BLaER1 treated with 17β-estradiol and CSF1 and Interleukin-3, amounts not matched to agents 10 nM and 100 nM (cell line): ENCODE results near the gene APOBEC3H.

ENCODE experiments used
- H3K27ac ChIP-seq, 11 experiments: shearing (Covaris generic); formaldehyde crosslinking; 2 replicates each; pipeline ENCODE4 v1.8.1; 2022
- H3K27me3 ChIP-seq, 11 experiments: shearing (Covaris generic); formaldehyde crosslinking; 2 replicates each; pipeline ENCODE4 v1.8.1; 2022
- H3K36me3 ChIP-seq, 11 experiments: shearing (Covaris generic); formaldehyde crosslinking; 2 replicates each; pipeline ENCODE4 v1.8.1; 2022
- H3K4me1 ChIP-seq, 10 experiments: shearing (Covaris generic); formaldehyde crosslinking; 2 replicates each; pipeline ENCODE4 v1.8.1; 2022
- H3K4me2 ChIP-seq, 11 experiments: shearing (Covaris generic); formaldehyde crosslinking; 2 replicates each; pipeline ENCODE4 v1.8.1; 2022
- H3K4me3 ChIP-seq, 10 experiments: shearing (Covaris generic); formaldehyde crosslinking; 2 replicates each; pipeline ENCODE4 v1.8.1; 2022
- H3K9ac ChIP-seq, 11 experiments: shearing (Covaris generic); formaldehyde crosslinking; 2 replicates each; pipeline ENCODE4 v1.8.1; 2022
- H3K9me3 ChIP-seq, 11 experiments: shearing (Covaris generic); formaldehyde crosslinking; replicated peaks in 1 of 11; 2 replicates each; pipeline ENCODE4 v1.8.1; 2022
- H4K20me1 ChIP-seq, 11 experiments: shearing (Covaris generic); formaldehyde crosslinking; 2 replicates each; pipeline ENCODE4 v1.8.1; 2022
- Cebpa-rat ChIP-seq, 11 experiments: shearing (Covaris generic); IDR thresholded peaks; 2 replicates each; pipeline ENCODE4 v1.8.1; 2022

The APOBEC3H gene

GRCh38 chr22:39080052-39080762 is 16.8 kb upstream of the APOBEC3H start:
- Histone ChIP-seq H3K36me3 (peaks cover 6 to 40% (median 14%) of the 10 kb centered on the region in 11 experiments; a peak in 15 of 22 replicates), H3K27ac (no peak overlapping the region), H3K9me3 (no peaks in the 10 kb centered on the region), H3K27me3 (no peaks in the 10 kb centered on the region), H3K4me3 (no peak overlapping the region), H3K9ac (no peak overlapping the region), H3K4me2 (peak overlapping the region in 2 of 11 experiments; percentile 15 to 33; a peak in 1 of 22 replicates), H3K4me1 (peaks cover 13 to 51% (median 33%) of the 10 kb centered on the region in 10 experiments), H4K20me1 (0 out of 22 replicates have a peak, but pooled peaks cover 0 to 10% (median 0%) of the 10 kb centered on the region in 11 experiments)
- no peak for TF ChIP-seq Cebpa-rat (IDR thresholded peaks at IDR 0.05)

- Histone ChIP-seq H3K9me3 (no peaks in the 10 kb centered on the region), H3K9ac (0 out of 22 replicates have a peak overlapping the region, but pooled peaks of 2 of the 11 experiments have one; percentile 19 to 32), H3K4me2 (peak overlapping the region in 2 of 11 experiments; percentile 7 to 12; a peak in 2 of 22 replicates)
Measured at GRCh38 chr22:39081016-39081415, 16.0 kb upstream of the APOBEC3H start.

DNA sequence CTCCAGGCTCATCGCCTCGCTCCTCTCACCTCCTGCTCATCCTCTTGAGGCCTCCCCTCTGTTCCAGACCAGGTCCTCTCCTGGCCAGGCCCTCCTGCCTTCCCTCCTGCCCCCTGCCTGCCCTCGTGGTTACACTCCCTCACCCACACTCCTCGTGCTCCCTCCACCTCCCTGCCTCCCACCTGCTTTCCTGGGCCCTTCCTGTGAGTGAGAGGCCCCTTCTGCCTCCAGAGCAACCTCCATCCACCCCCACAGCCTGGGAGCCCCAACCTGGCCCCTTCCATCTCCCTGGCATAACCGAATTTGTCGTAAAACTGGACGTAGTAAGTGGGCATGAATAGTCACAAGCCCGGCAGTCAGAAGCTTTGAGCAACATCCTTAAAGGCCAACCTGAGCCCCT is 15.4 kb upstream of the APOBEC3H start:
- no peak for TF ChIP-seq Cebpa-rat (IDR thresholded peaks at IDR 0.05)
- 0 out of 22 replicates have a peak, but pooled peaks cover 0 to 10% (median 0%) of the 10 kb centered on the region in 11 experiments for H4K20me1 ChIP-seq
- H3K27ac ChIP-seq, result no peak overlapping the region
- peak overlapping the region in 2 of 11 experiments; percentile 19 to 32; a peak in 1 of 22 replicates for H3K9ac ChIP-seq
- no peak overlapping the region for H3K4me3 ChIP-seq
- H3K4me1 ChIP-seq, result peaks cover 13 to 43% (median 27%) of the 10 kb centered on the region in 10 experiments
- H3K27me3 ChIP-seq, result no peaks in the 10 kb centered on the region
- peak overlapping the region in 1 of 11 experiments; percentile 7; a peak in 1 of 22 replicates for H3K4me2 ChIP-seq
- peaks cover 6 to 40% (median 14%) of the 10 kb centered on the region in 11 experiments; a peak in 16 of 22 replicates for H3K36me3 ChIP-seq
- H3K9me3 ChIP-seq, result no peaks in the 10 kb centered on the region

More at GRCh38 chr22:39081016-39081415, 16.0 kb upstream of the APOBEC3H start:
- H3K27ac ChIP-seq, result no peak overlapping the region
- no peaks in the 10 kb centered on the region for H3K27me3 ChIP-seq
- peaks cover 13 to 49% (median 32%) of the 10 kb centered on the region in 10 experiments for H3K4me1 ChIP-seq
- H4K20me1 ChIP-seq, result 0 out of 22 replicates have a peak, but pooled peaks cover 0 to 10% (median 0%) of the 10 kb centered on the region in 11 experiments
- no peak overlapping the region for H3K4me3 ChIP-seq
- H3K36me3 ChIP-seq, result peaks cover 6 to 40% (median 14%) of the 10 kb centered on the region in 11 experiments; a peak in 16 of 22 replicates
- no peak for TF ChIP-seq Cebpa-rat (IDR thresholded peaks at IDR 0.05)

DNA sequence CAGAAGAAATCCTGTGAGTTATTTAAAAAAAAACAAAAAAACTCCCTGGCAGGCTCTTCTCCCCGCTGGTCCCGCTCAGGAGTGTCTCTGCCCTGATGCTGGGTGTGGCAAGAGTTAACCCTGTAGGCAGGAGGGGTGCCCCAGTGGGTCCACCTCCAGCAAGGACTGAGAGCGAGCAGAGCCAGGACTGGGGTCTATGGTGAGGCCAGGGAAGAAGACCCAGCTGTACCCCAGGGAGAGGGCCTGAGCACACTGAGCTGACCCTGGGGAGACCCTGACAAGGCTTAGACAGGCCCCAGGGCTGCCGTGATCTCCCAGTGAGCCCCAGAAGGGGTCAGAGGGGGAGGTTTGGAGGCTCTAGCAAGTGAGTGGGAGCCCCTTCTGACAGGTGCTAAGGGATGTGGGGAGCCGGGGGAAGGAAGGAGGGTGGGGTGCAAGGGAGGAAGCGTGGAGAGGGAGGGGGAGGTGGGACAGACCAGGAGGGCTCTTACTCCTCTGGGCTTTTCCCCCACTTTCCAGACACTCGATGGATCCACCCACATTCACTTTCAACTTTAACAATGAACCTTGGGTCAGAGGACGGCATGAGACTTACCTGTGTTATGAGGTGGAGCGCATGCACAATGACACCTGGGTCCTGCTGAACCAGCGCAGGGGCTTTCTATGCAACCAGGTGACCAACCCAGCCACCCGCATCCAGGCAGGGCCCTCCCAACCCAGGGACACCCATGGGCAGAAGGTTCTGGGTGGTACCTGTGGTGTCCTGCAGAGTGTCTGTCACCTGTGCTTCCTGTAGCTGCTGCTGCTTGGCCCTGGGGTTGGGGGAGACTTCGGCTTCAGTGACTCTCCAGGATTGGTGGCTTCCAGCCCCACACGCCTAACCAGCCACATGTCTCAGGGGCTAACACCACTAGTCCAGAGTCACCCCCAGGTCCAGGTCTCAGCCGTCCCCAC is 13.6 kb upstream of the APOBEC3H start:
- peaks cover 6 to 40% (median 14%) of the 10 kb centered on the region in 11 experiments; a peak in 16 of 22 replicates for H3K36me3 ChIP-seq
- 0 out of 22 replicates have a peak, but pooled peaks cover 0 to 10% (median 0%) of the 10 kb centered on the region in 11 experiments for H4K20me1 ChIP-seq
- H3K9me3 ChIP-seq, result no peaks in the 10 kb centered on the region
- H3K4me1 ChIP-seq, result peaks cover 3 to 36% (median 19%) of the 10 kb centered on the region in 10 experiments
- H3K4me2 ChIP-seq, result peak overlapping the region in 4 of 11 experiments; percentile 6 to 32 (median 18); a peak in 4 of 22 replicates
- no peak overlapping the region for H3K27ac ChIP-seq
- no peaks in the 10 kb centered on the region for H3K27me3 ChIP-seq
- TF ChIP-seq Cebpa-rat (IDR thresholded peaks at IDR 0.05), result no peak
- no peak overlapping the region for H3K4me3 ChIP-seq
- no peak overlapping the region for H3K9ac ChIP-seq

DNA sequence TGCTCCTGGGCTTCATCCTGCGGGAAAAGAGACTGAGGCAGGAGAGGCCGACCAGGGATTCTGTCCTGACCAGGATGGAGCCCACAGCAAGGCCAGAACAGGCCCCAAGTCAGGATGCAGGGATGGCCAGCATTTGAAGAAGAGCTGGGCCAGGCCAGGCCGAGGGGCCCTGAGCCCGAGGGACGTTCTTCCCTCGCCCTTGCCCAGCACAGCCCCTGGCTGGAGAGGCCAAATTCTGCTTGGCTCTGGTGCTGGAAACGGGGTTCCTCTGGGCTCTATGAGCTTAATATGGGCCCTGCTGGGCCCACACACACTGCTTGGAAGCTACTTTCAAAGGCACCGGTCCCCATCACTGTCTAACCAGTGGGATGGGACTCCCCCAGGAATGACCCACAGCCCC is 12.4 kb upstream of the APOBEC3H start:
- Histone ChIP-seq H3K4me3 (no peak overlapping the region), H3K4me2 (no peak overlapping the region), H4K20me1 (0 out of 22 replicates have a peak, but pooled peaks cover 0 to 10% (median 0%) of the 10 kb centered on the region in 11 experiments), H3K27me3 (no peaks in the 10 kb centered on the region), H3K27ac (no peak overlapping the region), H3K9me3 (no peaks in the 10 kb centered on the region), H3K36me3 (peaks cover 4 to 39% (median 14%) of the 10 kb centered on the region in 11 experiments; a peak in 16 of 22 replicates), H3K4me1 (peaks cover 0 to 39% (median 19%) of the 10 kb centered on the region in 10 experiments; a peak in 18 of 20 replicates), H3K9ac (no peak overlapping the region)
- no peak for TF ChIP-seq Cebpa-rat (IDR thresholded peaks at IDR 0.05)

DNA sequence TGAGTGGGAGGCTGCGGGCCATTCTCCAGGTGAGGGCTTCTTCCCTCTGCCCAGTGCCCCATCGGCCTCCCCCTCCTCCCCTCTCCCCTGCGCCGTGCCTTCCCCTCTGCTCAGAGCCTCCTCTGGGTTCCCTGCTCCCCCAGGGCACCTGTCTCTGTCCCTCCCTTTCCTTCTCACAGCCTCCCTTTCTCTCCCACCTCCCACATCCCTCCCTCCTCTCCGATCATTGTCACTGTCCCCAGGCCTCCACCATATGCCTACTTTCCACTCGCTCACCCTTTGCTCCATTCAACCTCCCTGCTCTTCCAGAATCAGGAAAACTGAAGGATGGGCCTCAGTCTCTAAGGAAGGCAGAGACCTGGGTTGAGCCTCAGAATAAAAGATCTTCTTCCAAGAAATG is 9.9 kb upstream of the APOBEC3H start:
- no peak overlapping the region for H3K4me2 ChIP-seq

GRCh38 chr22:39087881-39088684 is 9.0 kb upstream of the APOBEC3H start:
- Histone ChIP-seq H3K27me3 (no peaks in the 10 kb centered on the region), H3K9ac (no peak overlapping the region), H3K4me1 (peaks cover 26 to 49% (median 39%) of the 10 kb centered on the region in 10 experiments), H4K20me1 (no peaks in the 10 kb centered on the region), H3K9me3 (no peaks in the 10 kb centered on the region), H3K4me2 (no peak overlapping the region), H3K36me3 (peaks cover 0 to 12% (median 0%) of the 10 kb centered on the region in 11 experiments; a peak in 4 of 22 replicates), H3K4me3 (no peak overlapping the region), H3K27ac (no peak overlapping the region)
- TF ChIP-seq Cebpa-rat (IDR thresholded peaks at IDR 0.05), result no peak

More for the DNA sequence above, 9.9 kb upstream of the APOBEC3H start:
- Histone ChIP-seq H3K9me3 (no peaks in the 10 kb centered on the region), H3K4me1 (peaks cover 17 to 44% (median 33%) of the 10 kb centered on the region in 10 experiments), H3K36me3 (peaks cover 0 to 16% (median under 1%) of the 10 kb centered on the region in 11 experiments; a peak in 8 of 22 replicates), H3K27ac (no peak overlapping the region), H3K9ac (no peak overlapping the region), H3K4me3 (no peak overlapping the region), H3K27me3 (no peaks in the 10 kb centered on the region), H4K20me1 (0 out of 22 replicates have a peak, but pooled peaks cover 0 to 2% (median 0%) of the 10 kb centered on the region in 11 experiments)
- TF ChIP-seq Cebpa-rat (IDR thresholded peaks at IDR 0.05), result no peak

DNA sequence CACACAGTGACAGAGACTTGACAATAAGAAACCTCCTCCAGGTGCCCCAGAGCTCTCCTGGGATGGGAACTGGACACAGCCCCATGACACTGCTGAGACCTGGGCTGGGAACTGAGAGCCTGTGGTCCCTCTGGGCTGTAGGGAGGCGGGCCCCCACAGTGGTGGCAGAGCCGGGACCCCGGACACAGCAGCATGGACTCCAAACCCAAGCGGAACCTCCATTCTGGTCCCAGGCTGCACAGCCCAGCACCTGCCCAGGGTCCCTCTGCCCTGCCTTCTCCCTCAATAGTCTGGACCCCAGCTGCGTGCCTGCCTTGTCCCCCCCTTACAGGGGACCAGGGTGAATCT is 8.4 kb upstream of the APOBEC3H start:
- Histone ChIP-seq H3K4me1 (peaks cover 27 to 46% (median 38%) of the 10 kb centered on the region in 10 experiments), H3K27me3 (no peaks in the 10 kb centered on the region), H3K9me3 (no peaks in the 10 kb centered on the region), H3K4me3 (no peak overlapping the region), H3K27ac (no peak overlapping the region), H3K4me2 (no peak overlapping the region), H4K20me1 (no peaks in the 10 kb centered on the region), H3K36me3 (peaks cover 0 to 12% (median 0%) of the 10 kb centered on the region in 11 experiments; a peak in 4 of 22 replicates), H3K9ac (no peak overlapping the region)
- TF ChIP-seq Cebpa-rat (IDR thresholded peaks at IDR 0.05), result no peak
